ENCODE results near the gene ENG. TPM values are rescaled to one million over a fixed set of nuclear protein-coding genes. Genes with fewer than 3 reads are reported as not detected.

ENG gene
- total and polyA plus RNA-seq, 2 of the 8 experiments (the other 6 are each of a cell fraction or from before 2014, with no cell fraction given): 1.8 to 4.4 TPM

GRCh38 chr9:127792417-127793031 is 61.9 kb downstream of the ENG start:
- WGBS, 2 experiments (ENCODE audit: extremely low coverage in 1 of 2, insufficient coverage in 1 of 2, insufficient read length in 1 of 2, insufficient replicate concordance in 2 of 2, low coverage in 1 of 2, low lambda C conversion rate in 2 of 2, missing lambda C conversion rate in 1 of 2): 94% methylated on average over 7 of the region's 7 CpGs; no CpG with 5 or more reads in 1 of the 2 experiments
- H3K9ac ChIP-seq (replicated peaks in 1 of 4; ENCODE audit: extremely low read depth in 1 of 4, low read depth in 3 of 4, low read length in 3 of 4): no peak overlapping the region

More at GRCh38 chr9:127792417-127793031, 61.9 kb downstream of the ENG start:
- Histone ChIP-seq H3K4me3 (ENCODE audit: extremely low read depth in 1 of 4, insufficient read depth in 2 of 4, low read depth in 3 of 4, low read length in 4 of 4) (no peak overlapping the region), H3K79me1 (ENCODE audit: low read depth, low read length) (peaks cover 10% of the 10 kb centered on the region), H2BK120ac (replicated peaks; ENCODE audit: low read depth, low read length) (no peak overlapping the region), H3K27me3 (replicated peaks in 1 of 4; ENCODE audit: control insufficient read depth in 3 of 4, extremely low read depth in 1 of 4, insufficient read depth in 3 of 4, low read length in 3 of 4) (no peaks in the 10 kb centered on the region), H4K91ac (replicated peaks; ENCODE audit: insufficient read length, low read length) (no peak overlapping the region), H2AK5ac (ENCODE audit: low read depth, low read length) (no peak overlapping the region), H3K36me3 (ENCODE audit: control insufficient read depth in 2 of 4, insufficient read depth in 4 of 4, low read length in 3 of 4) (peaks cover 25 to 49% (median 41%) of the 10 kb centered on the region in 4 experiments), H2AFZ (ENCODE audit: low read length) (no peak overlapping the region), H4K5ac (ENCODE audit: insufficient read length, low read depth, low read length) (no peak overlapping the region), H3K14ac (ENCODE audit: insufficient read length) (no peak overlapping the region), H3K4ac (replicated peaks; ENCODE audit: insufficient read length, low read depth, low read length) (no peak overlapping the region), H2BK20ac (ENCODE audit: low read length) (no peak overlapping the region), H3K9me3 (ENCODE audit: insufficient read depth in 2 of 2, low read depth in 1 of 2, low read length in 1 of 2) (no peaks in the 10 kb centered on the region), H2BK15ac (ENCODE audit: low read length) (no peak overlapping the region), H3K27ac (ENCODE audit: low read depth, low read length) (no peak overlapping the region), H2BK5ac (ENCODE audit: low read depth, low read length) (no peak overlapping the region), H4K20me1 (replicated peaks in 1 of 2; ENCODE audit: control insufficient read depth in 1 of 2, insufficient read depth in 2 of 2, low read length in 2 of 2) (peaks cover 22 to 30% of the 10 kb centered on the region in 2 experiments), H3K23ac (ENCODE audit: insufficient read length) (no peak overlapping the region), H3K4me2 (ENCODE audit: insufficient read depth in 1 of 2, low read depth in 2 of 2, low read length in 2 of 2) (no peak overlapping the region), H3K4me1 (replicated peaks in 1 of 4; ENCODE audit: control insufficient read depth in 3 of 4, insufficient read depth in 4 of 4, low read length in 3 of 4) (peaks cover 0 to under 1% (median 0%) of the 10 kb centered on the region in 4 experiments; a peak in 2 of 7 replicates), H3K56ac (replicated peaks; ENCODE audit: insufficient read length, low read depth, low read length) (no peak overlapping the region), H3K23me2 (ENCODE audit: low read depth, low read length) (no peaks in the 10 kb centered on the region), H3K18ac (ENCODE audit: extremely low read depth, low read length) (no peak overlapping the region), H3K79me2 (ENCODE audit: control insufficient read depth in 1 of 2, insufficient read depth in 2 of 2, low read length in 2 of 2) (peaks cover 0 to 29% of the 10 kb centered on the region in 2 experiments; a peak in 2 of 4 replicates), H4K8ac (ENCODE audit: extremely low read depth, insufficient read depth, low read length) (no peak overlapping the region), H2BK12ac (ENCODE audit: low read depth, low read length) (no peak overlapping the region)
- CTCF ChIA-PET (ENCODE audit: partially characterized antibody): interaction anchor here (0.7 to 16.2 kb wide), 12 partner anchors 9 to 392 kb away, joined by 3 to 227 read pairs (median 5); partner anchors contain the start of gene TOR2A
- FAIRE-seq (no peak), DNase-seq (ENCODE audit: low read depth in 1 of 2, low spot score in 2 of 2) (no peak)
- no peak for TF ChIP-seq CTBP2 (IDR thresholded peaks at IDR 0.05; ENCODE audit: borderline replicate concordance, insufficient read depth, insufficient read length, low read length)
- no peak for TF ChIP-seq RAD21 (IDR thresholded peaks at IDR 0.05 in 1 of 2, conservative IDR thresholded peaks at IDR 0.05 in 1 of 2; ENCODE audit: low read depth in 2 of 2, low read length in 2 of 2)
- POLR2A ChIA-PET (ENCODE audit: partially characterized antibody): interaction anchor here (0.6 to 10.2 kb wide), 21 partner anchors 9 to 267 kb away, joined by 3 to 140 read pairs (median 4); partner anchors contain the start of gene FPGS
